Hematopoietic multipotent progenitor cell (in vitro differentiated cells): Measurements from ENCODE around the gene DCDC2B. TPM values are rescaled to one million over a fixed set of nuclear protein-coding genes. Genes with fewer than 3 reads are reported as not detected.
"Not testable (repeated sequence)": the region's sequence is repeated elsewhere in the genome, so short reads cannot be mapped to it uniquely, and the experiment has no call there.

Source experiments
- DNase-seq, 3 donors: peaks; one replicate each; pipeline ENCODE4 v3.0.0-alpha.2; 2011 to 2015; ENCODE audit warnings: low read depth in 2 of 3, low spot score in 2 of 3
- total RNA-seq: library from RNA; depleted of rRNA; stranded (reverse); fragments of >200 nt; gene quantifications from one replicate; pipeline ENCODE4 v1.2.3, GENCODE V29; 2012

The DCDC2B gene
- total RNA-seq, 1 donor = under 0.01 TPM

GRCh38 chr1:32255072-32256071 is 46.5 kb downstream of the DCDC2B start:
- DNase-seq = no peak

GRCh38 chr1:32256473-32257226 is 47.8 kb downstream of the DCDC2B start:
- DNase-seq = no peak

- no peak for DNase-seq
These were observed 48.3 kb downstream of the DCDC2B start for GRCh38 chr1:32257227-32257508.

GRCh38 chr1:32263236-32263593 is 54.3 kb downstream of the DCDC2B start:
- not testable (repeated sequence) for DNase-seq

- no peak for DNase-seq
These were observed 54.9 kb downstream of the DCDC2B start for GRCh38 chr1:32263744-32264143.

Other genes starting within 250 kb of the DCDC2B start
- gene KHDRBS1, start 195.2 kb upstream of the DCDC2B start, total RNA-seq = 79.2 TPM
- gene TMEM39B, start 136.2 kb upstream of the DCDC2B start, total RNA-seq = 17.5 TPM
- 17.2 TPM for gene KPNA6, start 101.0 kb upstream of the DCDC2B start, total RNA-seq
- gene TXLNA, start 29.4 kb upstream of the DCDC2B start, total RNA-seq = 48.5 TPM
- gene CCDC28B, start 8.5 kb upstream of the DCDC2B start, total RNA-seq = 18.0 TPM
- gene IQCC, start 3.4 kb upstream of the DCDC2B start, total RNA-seq = 1.3 TPM
- 28.8 TPM for gene TMEM234, start 13.3 kb downstream of the DCDC2B start, total RNA-seq
- gene EIF3I, start 13.3 kb downstream of the DCDC2B start, total RNA-seq = 292 TPM
- gene FAM167B, start 38.1 kb downstream of the DCDC2B start, total RNA-seq = under 0.01 TPM
- 3.5 TPM for gene LCK, start 42.2 kb downstream of the DCDC2B start, total RNA-seq
- 65.7 TPM for gene HDAC1, start 83.0 kb downstream of the DCDC2B start, total RNA-seq
- 34.5 TPM for gene MARCKSL1, start 127.1 kb downstream of the DCDC2B start, total RNA-seq
- gene FAM229A, start 153.4 kb downstream of the DCDC2B start, total RNA-seq = 7.8 TPM
- gene TSSK3, start 153.4 kb downstream of the DCDC2B start, total RNA-seq = 0.27 TPM
- 73.8 TPM for gene BSDC1, start 185.4 kb downstream of the DCDC2B start, total RNA-seq